HepG2 (cell line): Measurements from ENCODE around the gene ZFR2. TPM values are rescaled to one million over a fixed set of nuclear protein-coding genes. Genes with fewer than 3 reads are reported as not detected.
A peak's percentile ranks its signal among the peaks of the same experiment; 100 is the strongest.

Experiments used
- CREBL2 ChIP-seq: sonication (generic); formaldehyde crosslinking; IDR thresholded peaks from 2 replicates; pipeline ENCODE4 v1.8.1; 2023; ENCODE audit warnings: missing genetic modification reagents, mild to moderate bottlenecking, borderline replicate concordance
- DMTF1 ChIP-seq: sonication (generic); formaldehyde crosslinking; IDR thresholded peaks from 2 replicates; pipeline ENCODE4 v1.4.0; 2020; ENCODE audit warnings: mild to moderate bottlenecking, missing genetic modification reagents
- GMEB1 ChIP-seq: sonication (generic); formaldehyde crosslinking; IDR thresholded peaks from 2 replicates; pipeline ENCODE4 v1.5.1; 2020; ENCODE audit warnings: missing genetic modification reagents, mild to moderate bottlenecking, borderline replicate concordance
- HOXA5 ChIP-seq: sonication (generic); formaldehyde crosslinking; IDR thresholded peaks from 2 replicates; pipeline ENCODE4 v1.4.0; 2020; ENCODE audit warnings: missing genetic modification reagents
- MYPOP ChIP-seq: sonication (generic); formaldehyde crosslinking; IDR thresholded peaks from 2 replicates; pipeline ENCODE4 v1.8.1; 2023; ENCODE audit warnings: mild to moderate bottlenecking, moderate library complexity, missing genetic modification reagents
- NCOA2 ChIP-seq: sonication (generic); formaldehyde crosslinking; IDR thresholded peaks from 2 replicates; pipeline ENCODE4 v1.8.0; 2022; ENCODE audit warnings: inconsistent platforms
- NR3C1 ChIP-seq: sonication (generic); formaldehyde crosslinking; IDR thresholded peaks from 2 replicates; pipeline ENCODE4 v1.4.0; 2020; ENCODE audit warnings: missing genetic modification reagents
- PAF1 ChIP-seq: IDR thresholded peaks from 2 replicates; pipeline ENCODE4 v1.6.1; 2016; ENCODE audit warnings: missing genetic modification reagents, missing compliant biosample characterization
- PAX8 ChIP-seq: sonication (generic); formaldehyde crosslinking; IDR thresholded peaks from 2 replicates; pipeline ENCODE4 v1.8.0; 2022; ENCODE audit warnings: mild to moderate bottlenecking, missing genetic modification reagents, borderline replicate concordance
- RARG ChIP-seq: sonication (generic); formaldehyde crosslinking; IDR thresholded peaks from 2 replicates; pipeline ENCODE4 v1.4.0; 2020; ENCODE audit warnings: low read depth, mild to moderate bottlenecking, missing genetic modification reagents
- RBFOX2 ChIP-seq: fragments of 200-400 bp; formaldehyde crosslinking; IDR thresholded peaks from 2 replicates; pipeline ENCODE4 v1.6.1; 2017; ENCODE audit warnings: low read depth, mild to moderate bottlenecking, low read length
- SETDB1 ChIP-seq: sonication (generic); formaldehyde crosslinking; IDR thresholded peaks from 2 replicates; pipeline ENCODE4 v1.5.1; 2020; ENCODE audit warnings: missing genetic modification reagents, mild to moderate bottlenecking, borderline replicate concordance
- SP4 ChIP-seq: sonication (generic); formaldehyde crosslinking; IDR thresholded peaks from 2 replicates; pipeline ENCODE4 v1.8.1; 2023; ENCODE audit warnings: mild to moderate bottlenecking, missing genetic modification reagents
- STAT5B ChIP-seq: sonication (generic); formaldehyde crosslinking; IDR thresholded peaks from 2 replicates; pipeline ENCODE4 v1.4.0; 2020; ENCODE audit warnings: missing genetic modification reagents
- TAF1 ChIP-seq: sonication (generic); formaldehyde crosslinking; IDR thresholded peaks from 2 replicates; pipeline ENCODE4 v1.4.0; 2020; ENCODE audit warnings: missing genetic modification reagents
- TCF7 ChIP-seq: sonication (generic); IDR thresholded peaks from 2 replicates; pipeline ENCODE4 v1.6.1; 2016; ENCODE audit warnings: antibody characterized with exemption, low read depth
- ZFP1 ChIP-seq: IDR thresholded peaks from 2 replicates; pipeline ENCODE4 v1.6.1; 2016
- ZNF274 ChIP-seq: sonication (generic); formaldehyde crosslinking; IDR thresholded peaks from 2 replicates; pipeline ENCODE4 v1.5.1; 2020; ENCODE audit warnings: mild to moderate bottlenecking, missing genetic modification reagents
- ZNF34 ChIP-seq: sonication (generic); formaldehyde crosslinking; IDR thresholded peaks from 2 replicates; pipeline ENCODE4 v1.4.0; 2020; ENCODE audit warnings: mild to moderate bottlenecking, missing genetic modification reagents, borderline replicate concordance
- ZNF510 ChIP-seq: sonication (generic); formaldehyde crosslinking; IDR thresholded peaks from 2 replicates; pipeline ENCODE4 v1.4.0; 2020; ENCODE audit warnings: low read depth, mild to moderate bottlenecking, missing genetic modification reagents
- ZNF550 ChIP-seq: sonication (generic); formaldehyde crosslinking; IDR thresholded peaks from 2 replicates; pipeline ENCODE4 v1.4.0; 2020; ENCODE audit warnings: mild to moderate bottlenecking, missing genetic modification reagents, borderline replicate concordance
- ZNF629 ChIP-seq: sonication (generic); formaldehyde crosslinking; conservative IDR thresholded peaks from 2 replicates; pipeline ENCODE4 v1.5.0; 2020; ENCODE audit warnings: missing genetic modification reagents
- ZNF773 ChIP-seq: sonication (generic); formaldehyde crosslinking; IDR thresholded peaks from 2 replicates; pipeline ENCODE4 v1.4.0; 2020; ENCODE audit warnings: missing genetic modification reagents, borderline replicate concordance
- ZNF780A ChIP-seq: sonication (generic); formaldehyde crosslinking; IDR thresholded peaks from 2 replicates; pipeline ENCODE4 v1.8.0; 2022; ENCODE audit warnings: mild to moderate bottlenecking, missing genetic modification reagents, moderate library complexity
- ZNF784 ChIP-seq: sonication (generic); formaldehyde crosslinking; IDR thresholded peaks from 2 replicates; pipeline ENCODE4 v1.5.1; 2020; ENCODE audit warnings: missing genetic modification reagents, mild to moderate bottlenecking, borderline replicate concordance
- polyA plus RNA-seq, 8 experiments: library from polyadenylated mRNA; depleted of rRNA in 3 of 8; stranded (reverse) in 7 of 8; unstranded in 1 of 8; fragments of >200 nt; fragmentation: Illumina TruSeq in 4 of 8; extraction: Trizol in 4 of 8; gene quantifications; 2 replicates each; pipeline versions ENCODE4 v1.2.1 to v1.2.3, GENCODE V29; 2011 to 2016; ENCODE audit warnings: low read depth in 4 of 8, missing spikeins in 1 of 8, mixed read lengths in 1 of 8; ENCODE audit not compliant: insufficient read depth in 1 of 8
- total RNA-seq, 5 experiments: library from RNA; depleted of rRNA; stranded (reverse); fragments of >200 nt; fragmentation: Illumina TruSeq; extraction: Trizol; gene quantifications; 2 replicates each; pipeline ENCODE4 v1.2.3, GENCODE V29; 2016; ENCODE audit warnings: low read depth in 1 of 5

Gene ZFR2
- total and polyA plus RNA-seq, 2 of the 13 experiments (the other 11 are each of a cell fraction or from before 2014, with no cell fraction given) = 0.37 to 0.69 TPM

- TF ChIP-seq TCF7 (no peak), DMTF1 (CRISPR knock-in tag) (no peak), GMEB1 (CRISPR knock-in tag) (peak; percentile 93), ZNF780A (no peak), NR3C1 (no peak), ZNF510 (no peak), RARG (CRISPR knock-in tag) (no peak), SP4 (CRISPR knock-in tag) (no peak), TAF1 (CRISPR knock-in tag) (peak; percentile 84), CREBL2 (CRISPR knock-in tag) (peak; percentile 74; the same call in 1 of the 2 replicates), ZNF34 (CRISPR knock-in tag) (no peak), MYPOP (CRISPR knock-in tag) (0 out of 2 replicates have a peak, but pooled peaks have one; percentile 54), PAF1 (CRISPR knock-in tag) (no peak), STAT5B (no peak), ZNF784 (CRISPR knock-in tag) (no peak), NCOA2 (CRISPR knock-in tag) (no peak), HOXA5 (CRISPR knock-in tag) (peak; percentile 12; the same call in 1 of the 2 replicates), ZNF629 (CRISPR knock-in tag) (no peak), SETDB1 (CRISPR knock-in tag) (no peak), ZNF274 (CRISPR knock-in tag) (peak; percentile 86; the same call in 1 of the 2 replicates), ZFP1 (CRISPR knock-in tag) (no peak), ZNF550 (CRISPR knock-in tag) (no peak), PAX8 (CRISPR knock-in tag) (no peak), ZNF773 (CRISPR knock-in tag) (no peak), RBFOX2 (peak; percentile 94)
Measured at GRCh38 chr19:3762501-3763459, 106.1 kb downstream of the ZFR2 start, which contains the start of gene MRPL54 (continued).
